Stimulated activated CD8-positive, alpha-beta memory T cell treated with anti-CD3 and anti-CD28 coated beads, Interleukin-7, amount 100 ng/mL, for 4 hours (primary cell): ENCODE results near the gene C2CD2.

Experiments used
- DNase-seq, 2 donors: peaks; one replicate each; pipeline ENCODE4 v3.0.0-alpha.2; 2020; ENCODE audit warnings: low read depth in 2 of 2

C2CD2 gene

GRCh38 chr21:41888749-41889376 lies 65.0 kb downstream of the C2CD2 start:
- no peak for DNase-seq

- DNase-seq = no peak
Observed at GRCh38 chr21:41887667-41888066, 66.2 kb downstream of the C2CD2 start.

- DNase-seq = no peak
Observed at GRCh38 chr21:41886328-41886727, 67.5 kb downstream of the C2CD2 start.

- DNase-seq = no peak
Observed at GRCh38 chr21:41885341-41886024, 68.3 kb downstream of the C2CD2 start.

GRCh38 chr21:41884501-41885030 lies 69.3 kb downstream of the C2CD2 start:
- DNase-seq = no peak

GRCh38 chr21:41883582-41883981 lies 70.2 kb downstream of the C2CD2 start:
- no peak for DNase-seq

- DNase-seq = no peak
Observed at GRCh38 chr21:41881051-41881450, 72.8 kb downstream of the C2CD2 start.

- DNase-seq = no peak
Observed at GRCh38 chr21:41880153-41880552, 73.7 kb downstream of the C2CD2 start.

- DNase-seq = peak; percentile 70 to 81
Observed at GRCh38 chr21:41879190-41879998, 74.4 kb downstream of the C2CD2 start, which contains the start of gene PRDM15. Gene PRDM15, minus strand, starts transcription at chr21:41879344. Its CDS starts 18,981 bp downstream, at chr21:41860363.

- DNase-seq = peak; percentile 52 to 71
Observed at GRCh38 chr21:41878831-41879189, 75.0 kb downstream of the C2CD2 start.

- DNase-seq = peak in 1 of 2 donors; percentile 23
Observed at GRCh38 chr21:41877901-41878830, 75.7 kb downstream of the C2CD2 start.

GRCh38 chr21:41876928-41877652 lies 76.7 kb downstream of the C2CD2 start:
- DNase-seq = no peak

- DNase-seq = no peak
Observed at GRCh38 chr21:41876396-41876795, 77.4 kb downstream of the C2CD2 start.

GRCh38 chr21:41875086-41875485 lies 78.7 kb downstream of the C2CD2 start:
- no peak for DNase-seq

GRCh38 chr21:41874611-41875010 lies 79.2 kb downstream of the C2CD2 start:
- DNase-seq = no peak

- DNase-seq = no peak
Observed at GRCh38 chr21:41873426-41873825, 80.4 kb downstream of the C2CD2 start.

- DNase-seq = no peak
Observed at GRCh38 chr21:41873005-41873404, 80.8 kb downstream of the C2CD2 start.

- no peak for DNase-seq
Observed at GRCh38 chr21:41871293-41872030, 82.4 kb downstream of the C2CD2 start.

GRCh38 chr21:41869771-41870170 lies 84.0 kb downstream of the C2CD2 start:
- DNase-seq = no peak
